ENCODE measurements around the gene PSMA3. TPM values are rescaled to one million over a fixed set of nuclear protein-coding genes. Genes with fewer than 3 reads are reported as not detected.

Gene PSMA3
- total and polyA plus RNA-seq, 2 of the 8 experiments (the other 6 are each of a cell fraction or from before 2014, with no cell fraction given): 285 to 507 TPM

DNA sequence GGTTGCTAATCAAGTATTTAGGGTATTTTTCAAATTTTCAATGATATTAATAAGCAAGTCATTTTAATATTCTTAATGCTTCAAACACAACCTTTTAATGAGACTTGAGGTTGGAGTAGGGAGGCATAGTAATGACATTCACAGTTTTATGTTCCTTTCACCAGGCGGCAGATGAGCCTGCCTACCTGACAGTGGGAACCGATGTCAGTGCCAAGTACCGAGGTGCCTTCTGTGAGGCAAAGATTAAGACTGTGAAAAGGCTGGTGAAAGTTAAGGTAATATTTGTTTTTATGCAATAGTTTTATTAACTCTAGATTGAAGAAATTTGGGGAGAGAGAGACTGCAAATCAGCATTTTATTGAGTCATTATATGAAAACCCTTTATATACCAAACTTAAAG is 56.8 kb downstream of the PSMA3 start:
- H3K79me1 ChIP-seq (ENCODE audit: low read depth, low read length): no peaks in the 10 kb centered on the region; the same call in 1 of the 2 replicates
- H3K4me2 ChIP-seq (ENCODE audit: insufficient read depth in 1 of 2, low read depth in 2 of 2, low read length in 2 of 2): no peak overlapping the region
- no peak overlapping the region for H3K4ac ChIP-seq (replicated peaks; ENCODE audit: insufficient read length, low read depth, low read length)
- POLR2A ChIA-PET (ENCODE audit: partially characterized antibody): no interaction called here
- H3K79me2 ChIP-seq (ENCODE audit: control insufficient read depth in 1 of 2, insufficient read depth in 2 of 2, low read length in 2 of 2): peaks cover 3 to 39% of the 10 kb centered on the region in 2 experiments; a peak in 3 of 4 replicates
- no peak overlapping the region for H3K23ac ChIP-seq (ENCODE audit: insufficient read length)
- peaks cover 0 to 3% (median 0%) of the 10 kb centered on the region in 4 experiments; a peak in 2 of 7 replicates for H3K4me1 ChIP-seq (replicated peaks in 1 of 4; ENCODE audit: control insufficient read depth in 3 of 4, insufficient read depth in 4 of 4, low read length in 3 of 4)
- no peak overlapping the region for H3K18ac ChIP-seq (ENCODE audit: extremely low read depth, low read length)
- H2AFZ ChIP-seq (ENCODE audit: low read length): no peak overlapping the region
- H2BK20ac ChIP-seq (ENCODE audit: low read length): no peak overlapping the region
- H4K20me1 ChIP-seq (replicated peaks in 1 of 2; ENCODE audit: control insufficient read depth in 1 of 2, insufficient read depth in 2 of 2, low read length in 2 of 2): peaks cover 2% of the 10 kb centered on the region in 2 experiments
- H3K27me3 ChIP-seq (replicated peaks in 1 of 4; ENCODE audit: control insufficient read depth in 3 of 4, extremely low read depth in 1 of 4, insufficient read depth in 3 of 4, low read length in 3 of 4): no peaks in the 10 kb centered on the region
- H3K56ac ChIP-seq (replicated peaks; ENCODE audit: insufficient read length, low read depth, low read length): no peak overlapping the region
- no peak overlapping the region for H3K14ac ChIP-seq (ENCODE audit: insufficient read length)
- no peak overlapping the region for H2BK5ac ChIP-seq (ENCODE audit: low read depth, low read length)
- H4K5ac ChIP-seq (ENCODE audit: insufficient read length, low read depth, low read length): no peak overlapping the region
- WGBS, 2 experiments (ENCODE audit: extremely low coverage in 1 of 2, insufficient coverage in 1 of 2, insufficient read length in 1 of 2, insufficient replicate concordance in 2 of 2, low coverage in 1 of 2, low lambda C conversion rate in 2 of 2, missing lambda C conversion rate in 1 of 2): 96% methylated on average over 3 of the region's 3 CpGs; no CpG with 5 or more reads in 1 of the 2 experiments
- H3K27ac ChIP-seq (ENCODE audit: low read depth, low read length): no peak overlapping the region
- FAIRE-seq: no peak
- no peaks in the 10 kb centered on the region for H3K9me3 ChIP-seq (ENCODE audit: insufficient read depth in 2 of 2, low read depth in 1 of 2, low read length in 1 of 2)
- H3K23me2 ChIP-seq (ENCODE audit: low read depth, low read length): peaks cover 5% of the 10 kb centered on the region
- no peak overlapping the region for H4K8ac ChIP-seq (ENCODE audit: extremely low read depth, insufficient read depth, low read length)
- no peak overlapping the region for H4K91ac ChIP-seq (replicated peaks; ENCODE audit: insufficient read length, low read length)
- no peak for DNase-seq (ENCODE audit: low read depth in 1 of 2, low spot score in 2 of 2)
- H2BK120ac ChIP-seq (replicated peaks; ENCODE audit: low read depth, low read length): no peak overlapping the region
- H3K4me3 ChIP-seq (ENCODE audit: extremely low read depth in 1 of 4, insufficient read depth in 2 of 4, low read depth in 3 of 4, low read length in 4 of 4): no peak overlapping the region
- CTCF ChIA-PET (ENCODE audit: partially characterized antibody): no interaction called here
- no peak overlapping the region for H2BK15ac ChIP-seq (ENCODE audit: low read length)
- no peak overlapping the region for H2AK5ac ChIP-seq (ENCODE audit: low read depth, low read length)
- peaks cover 3 to 34% (median 7%) of the 10 kb centered on the region in 4 experiments; a peak in 5 of 8 replicates for H3K36me3 ChIP-seq (ENCODE audit: control insufficient read depth in 2 of 4, insufficient read depth in 4 of 4, low read length in 3 of 4)
- no peak overlapping the region for H2BK12ac ChIP-seq (ENCODE audit: low read depth, low read length)
- no peak overlapping the region for H3K9ac ChIP-seq (replicated peaks in 1 of 4; ENCODE audit: extremely low read depth in 1 of 4, low read depth in 3 of 4, low read length in 3 of 4)
- TF ChIP-seq POLR2A (IDR thresholded peaks at IDR 0.05; ENCODE audit: control extremely low read depth in 1 of 2, low read depth in 2 of 2, low read length in 2 of 2): no peak
- TF ChIP-seq CTCF (IDR thresholded peaks at IDR 0.05; ENCODE audit: control extremely low read depth in 1 of 3, insufficient read depth in 1 of 3, low read depth in 1 of 3, low read length in 3 of 3): no peak
- TF ChIP-seq KDM5A (IDR thresholded peaks at IDR 0.05; ENCODE audit: low read length): no peak
- no peak for TF ChIP-seq TEAD4 (IDR thresholded peaks at IDR 0.05; ENCODE audit: low read depth, low read length)
- TF ChIP-seq CTBP2 (IDR thresholded peaks at IDR 0.05; ENCODE audit: borderline replicate concordance, insufficient read depth, insufficient read length, low read length): no peak
- no peak for TF ChIP-seq ATF3 (IDR thresholded peaks at IDR 0.05; ENCODE audit: insufficient read depth, low read depth, low read length)
